ENCODE measurements around the gene TTC28. TPM values are rescaled to one million over a fixed set of nuclear protein-coding genes. Genes with fewer than 3 reads are reported as not detected.

The TTC28 gene
- total RNA-seq, 1 experiment from 2014 or later: 11.2 TPM

DNA sequence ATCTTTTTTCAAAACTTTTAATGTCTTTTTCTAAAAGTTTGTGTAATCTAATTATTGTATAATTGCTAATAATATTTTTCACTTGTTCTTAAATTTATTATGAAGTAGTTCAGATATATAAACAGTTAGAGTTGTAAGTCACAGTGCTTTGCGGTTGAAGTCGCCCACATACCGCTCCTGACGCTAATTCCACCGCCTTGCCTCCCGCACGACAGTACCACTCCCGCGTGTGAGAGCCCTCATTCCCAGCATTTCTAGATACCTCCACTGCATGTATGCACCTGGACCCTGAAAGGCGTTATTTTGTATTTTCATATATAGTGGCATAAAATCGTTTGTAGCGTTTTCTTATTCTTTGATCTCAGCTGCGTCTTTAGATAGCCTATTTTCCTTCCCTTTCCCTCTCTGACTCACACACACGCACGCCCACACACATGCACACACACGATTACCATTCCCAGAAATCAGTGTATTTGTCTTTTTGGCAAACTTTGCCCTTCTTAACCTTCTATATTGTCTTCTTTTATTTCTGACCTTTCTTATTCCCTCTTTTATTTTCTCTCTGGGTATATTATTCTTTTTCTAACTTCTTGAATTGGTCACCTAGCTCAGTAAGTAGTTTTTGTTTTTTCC, 704.1 kb downstream of the TTC28 start:
- Histone ChIP-seq H3K9me2 (replicated peaks; ENCODE audit: insufficient read depth, low read length) (no peaks in the 10 kb centered on the region), H3K9me3 (ENCODE audit: low read length) (no peaks in the 10 kb centered on the region), H3K9ac (ENCODE audit: low read length) (no peak overlapping the region), H3K27me3 (ENCODE audit: low read length) (no peaks in the 10 kb centered on the region), H3K4me1 (ENCODE audit: low read length) (no peaks in the 10 kb centered on the region), H4K20me1 (ENCODE audit: insufficient read depth, low read depth, low read length) (no peaks in the 10 kb centered on the region), H3K79me2 (ENCODE audit: low read length) (no peaks in the 10 kb centered on the region), H2AFZ (ENCODE audit: low read length) (no peak overlapping the region), H3K4me2 (ENCODE audit: low read depth, low read length, poor library complexity, severe bottlenecking) (no peak overlapping the region), H3K4me3 (ENCODE audit: low read length) (no peak overlapping the region), H3K36me3 (ENCODE audit: insufficient read depth, low read length) (no peaks in the 10 kb centered on the region), H3K27ac (ENCODE audit: low read length) (no peak overlapping the region)
- no peak for DNase-seq

DNA sequence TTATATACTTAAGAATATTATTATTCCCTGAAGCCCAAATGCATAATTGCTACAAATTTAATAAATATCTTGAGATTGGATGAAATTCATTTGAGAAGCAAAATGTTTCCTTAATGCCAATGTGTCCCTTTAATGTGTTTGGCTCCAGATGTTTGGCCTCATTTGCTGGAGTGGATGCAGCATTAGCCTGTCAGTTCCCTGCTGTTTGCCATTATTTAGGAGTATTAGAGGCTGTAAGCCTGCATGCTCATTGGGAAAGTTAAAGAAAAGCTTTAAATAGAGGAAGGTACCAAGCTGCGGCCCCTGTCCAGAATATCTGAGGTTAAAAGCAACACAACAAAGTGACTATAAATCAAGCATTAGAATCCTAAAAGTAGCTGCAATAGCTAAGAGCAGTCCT, 705.8 kb downstream of the TTC28 start:
- Histone ChIP-seq H3K9me3 (ENCODE audit: low read length) (no peaks in the 10 kb centered on the region), H3K27ac (ENCODE audit: low read length) (no peak overlapping the region), H3K79me2 (ENCODE audit: low read length) (no peaks in the 10 kb centered on the region), H3K4me1 (ENCODE audit: low read length) (no peaks in the 10 kb centered on the region), H3K36me3 (ENCODE audit: insufficient read depth, low read length) (no peaks in the 10 kb centered on the region), H4K20me1 (ENCODE audit: insufficient read depth, low read depth, low read length) (no peaks in the 10 kb centered on the region), H3K27me3 (ENCODE audit: low read length) (no peaks in the 10 kb centered on the region), H2AFZ (ENCODE audit: low read length) (no peak overlapping the region), H3K4me3 (ENCODE audit: low read length) (no peak overlapping the region), H3K4me2 (ENCODE audit: low read depth, low read length, poor library complexity, severe bottlenecking) (no peak overlapping the region), H3K9ac (ENCODE audit: low read length) (no peak overlapping the region), H3K9me2 (replicated peaks; ENCODE audit: insufficient read depth, low read length) (no peaks in the 10 kb centered on the region)
- no peak for DNase-seq

DNA sequence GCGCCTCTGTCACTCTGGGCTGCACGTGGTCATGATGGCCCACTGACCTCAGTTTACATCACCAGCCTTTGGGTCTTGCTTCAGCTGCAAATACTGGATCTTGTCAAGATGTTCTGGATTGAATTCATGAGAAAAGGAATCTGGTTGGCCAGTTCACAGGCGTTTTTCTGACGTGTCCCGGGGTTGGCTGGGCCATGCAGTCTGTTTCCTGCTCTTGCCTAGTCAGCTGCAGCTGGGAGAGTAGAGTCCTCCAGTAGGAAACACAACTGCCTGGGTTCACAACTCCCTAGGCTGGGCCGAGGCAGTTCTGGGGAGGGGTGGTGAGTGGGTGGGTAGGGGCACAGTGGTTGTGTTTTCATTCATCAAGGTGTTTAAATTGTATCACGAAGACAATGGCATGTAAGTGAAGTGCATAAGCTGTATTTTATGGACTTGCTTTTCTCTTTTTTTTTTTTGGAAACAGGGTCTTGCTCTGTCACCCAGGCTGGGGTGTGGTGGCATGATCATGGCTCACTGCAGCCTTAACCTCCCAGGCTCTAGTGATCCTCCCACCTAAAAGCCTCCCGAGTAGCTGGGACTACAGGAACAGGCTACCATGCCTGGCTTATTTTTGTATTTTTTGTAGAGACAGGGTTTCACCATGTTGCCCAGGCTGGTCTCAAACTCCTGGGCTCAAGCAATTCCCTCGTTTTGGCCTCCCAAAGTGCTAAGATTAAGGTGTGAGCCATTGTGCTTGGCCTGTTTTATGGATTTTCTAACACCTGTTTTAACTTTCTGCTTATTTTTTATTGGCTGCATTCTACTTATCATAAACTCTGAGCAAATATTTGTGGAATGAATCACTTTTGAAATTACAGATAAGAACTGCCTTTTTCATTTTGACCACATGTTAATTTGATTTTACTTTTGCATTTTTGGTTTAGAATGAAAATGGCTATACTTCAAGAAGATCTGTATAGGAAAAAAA, 706.6 kb downstream of the TTC28 start:
- Histone ChIP-seq H3K79me2 (ENCODE audit: low read length) (no peaks in the 10 kb centered on the region), H3K9me3 (ENCODE audit: low read length) (no peaks in the 10 kb centered on the region), H3K27me3 (ENCODE audit: low read length) (no peaks in the 10 kb centered on the region), H3K9me2 (replicated peaks; ENCODE audit: insufficient read depth, low read length) (no peaks in the 10 kb centered on the region), H3K4me2 (ENCODE audit: low read depth, low read length, poor library complexity, severe bottlenecking) (no peak overlapping the region), H3K4me1 (ENCODE audit: low read length) (no peaks in the 10 kb centered on the region), H3K9ac (ENCODE audit: low read length) (no peak overlapping the region), H4K20me1 (ENCODE audit: insufficient read depth, low read depth, low read length) (no peaks in the 10 kb centered on the region), H2AFZ (ENCODE audit: low read length) (no peak overlapping the region), H3K27ac (ENCODE audit: low read length) (no peak overlapping the region), H3K4me3 (ENCODE audit: low read length) (no peak overlapping the region), H3K36me3 (ENCODE audit: insufficient read depth, low read length) (no peaks in the 10 kb centered on the region)
- no peak for DNase-seq

DNA sequence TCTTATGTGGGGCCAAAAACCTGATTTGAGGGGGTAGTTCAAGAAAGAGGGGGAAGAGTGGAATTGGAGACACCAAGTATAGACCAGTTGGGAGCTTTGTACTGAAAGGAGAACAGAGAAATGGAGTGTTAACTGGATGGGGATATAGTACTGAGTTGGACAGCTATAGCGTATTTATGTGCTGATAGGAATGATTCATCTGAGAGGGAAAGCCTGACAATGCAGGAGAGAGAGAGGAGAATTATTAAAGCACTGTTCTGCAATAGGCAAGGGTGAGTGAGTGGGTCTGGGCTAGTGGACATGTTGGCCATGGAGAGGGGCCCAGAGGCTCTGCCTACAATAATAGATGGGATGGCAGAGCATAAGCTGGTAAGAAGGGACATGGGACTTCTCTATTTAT, 707.7 kb downstream of the TTC28 start:
- H3K9me2 ChIP-seq (replicated peaks; ENCODE audit: insufficient read depth, low read length): no peaks in the 10 kb centered on the region
- H3K27ac ChIP-seq (ENCODE audit: low read length): no peak overlapping the region
- no peaks in the 10 kb centered on the region for H3K4me1 ChIP-seq (ENCODE audit: low read length)
- H3K36me3 ChIP-seq (ENCODE audit: insufficient read depth, low read length): no peaks in the 10 kb centered on the region
- H3K4me3 ChIP-seq (ENCODE audit: low read length): no peak overlapping the region
- no peak overlapping the region for H2AFZ ChIP-seq (ENCODE audit: low read length)
- no peaks in the 10 kb centered on the region for H4K20me1 ChIP-seq (ENCODE audit: insufficient read depth, low read depth, low read length)
- no peaks in the 10 kb centered on the region for H3K79me2 ChIP-seq (ENCODE audit: low read length)
- H3K9me3 ChIP-seq (ENCODE audit: low read length): no peaks in the 10 kb centered on the region
- no peak overlapping the region for H3K4me2 ChIP-seq (ENCODE audit: low read depth, low read length, poor library complexity, severe bottlenecking)
- no peak for DNase-seq
- H3K9ac ChIP-seq (ENCODE audit: low read length): no peak overlapping the region
- no peaks in the 10 kb centered on the region for H3K27me3 ChIP-seq (ENCODE audit: low read length)

DNA sequence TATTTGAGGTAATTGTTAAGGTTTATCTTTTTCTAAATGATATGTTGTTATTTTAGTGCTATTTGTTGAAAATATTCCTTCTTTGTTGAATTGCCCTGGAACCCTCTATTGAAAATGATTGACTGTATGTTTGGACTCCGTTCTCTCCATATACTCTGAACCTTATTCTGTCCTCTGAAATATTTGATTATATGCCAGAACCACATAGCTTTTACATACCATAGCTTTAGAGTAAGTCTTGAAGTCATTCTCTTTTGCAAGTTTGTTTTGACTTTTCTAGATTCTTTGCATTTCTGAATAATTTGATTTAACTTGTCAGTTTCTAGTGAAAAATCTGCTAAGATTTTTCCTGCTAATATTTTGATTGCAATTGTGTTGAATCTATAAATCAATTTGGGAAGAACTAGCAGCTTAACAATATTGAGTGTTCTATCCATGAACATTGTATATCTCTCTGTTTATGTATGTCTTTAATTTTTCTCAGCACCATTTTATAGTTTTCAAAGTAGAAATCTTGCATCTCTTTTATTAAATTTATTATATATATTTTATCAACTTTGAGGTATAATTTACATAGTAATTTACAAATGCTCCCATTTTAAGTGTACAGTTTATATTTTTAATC, 708.9 kb downstream of the TTC28 start:
- Histone ChIP-seq H4K20me1 (ENCODE audit: insufficient read depth, low read depth, low read length) (no peaks in the 10 kb centered on the region), H3K27me3 (ENCODE audit: low read length) (no peaks in the 10 kb centered on the region), H3K4me1 (ENCODE audit: low read length) (no peaks in the 10 kb centered on the region), H3K9me3 (ENCODE audit: low read length) (no peaks in the 10 kb centered on the region), H3K36me3 (ENCODE audit: insufficient read depth, low read length) (no peaks in the 10 kb centered on the region), H3K27ac (ENCODE audit: low read length) (no peak overlapping the region), H3K4me3 (ENCODE audit: low read length) (no peak overlapping the region), H3K9me2 (replicated peaks; ENCODE audit: insufficient read depth, low read length) (no peaks in the 10 kb centered on the region), H3K9ac (ENCODE audit: low read length) (no peak overlapping the region), H3K4me2 (ENCODE audit: low read depth, low read length, poor library complexity, severe bottlenecking) (no peak overlapping the region), H3K79me2 (ENCODE audit: low read length) (no peaks in the 10 kb centered on the region), H2AFZ (ENCODE audit: low read length) (no peak overlapping the region)
- no peak for DNase-seq

DNA sequence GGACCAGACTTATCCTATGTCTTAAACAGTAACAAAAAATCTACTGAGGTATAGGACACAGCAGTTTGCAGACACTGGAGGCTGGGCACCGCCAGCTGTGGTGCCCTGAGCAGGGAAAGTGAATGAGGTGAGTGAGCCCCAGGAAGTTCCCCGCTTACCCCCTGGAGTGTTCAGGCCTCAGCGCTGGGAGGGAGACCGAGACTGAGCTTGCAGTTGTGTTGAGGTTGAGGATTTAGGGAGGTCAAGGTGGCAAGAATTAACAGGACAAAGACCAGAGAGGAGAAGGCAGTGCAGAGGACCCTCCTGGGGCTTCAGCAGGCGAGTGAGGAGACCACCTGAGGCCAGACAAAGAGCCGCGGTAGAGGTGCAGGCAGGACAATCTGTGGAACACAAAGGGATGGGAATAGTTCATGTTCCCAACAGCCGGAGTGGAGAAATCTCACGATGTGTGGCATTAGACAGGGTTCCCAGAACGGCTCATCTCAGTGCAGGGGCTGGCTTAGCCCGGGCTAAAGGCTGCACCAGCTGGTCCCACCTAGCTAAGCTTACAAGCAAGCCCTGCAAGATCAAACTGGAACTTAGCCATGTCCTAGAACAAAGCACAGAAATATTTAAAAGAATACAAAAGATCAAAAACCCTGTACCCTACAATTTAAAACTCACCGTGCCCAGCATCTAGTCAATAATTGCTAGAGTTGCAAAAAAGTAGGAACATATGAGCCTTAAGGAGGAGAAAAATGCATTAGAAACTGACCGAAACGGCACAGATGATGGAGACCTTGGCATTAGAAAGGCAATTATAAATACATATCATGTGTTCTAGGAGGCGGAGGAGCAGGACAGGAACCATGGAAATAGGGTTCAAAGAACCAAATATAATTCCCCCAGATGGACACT, 713.2 kb downstream of the TTC28 start:
- no peak for DNase-seq
- Histone ChIP-seq H3K4me1 (ENCODE audit: low read length) (no peaks in the 10 kb centered on the region), H3K9ac (ENCODE audit: low read length) (no peak overlapping the region), H3K4me2 (ENCODE audit: low read depth, low read length, poor library complexity, severe bottlenecking) (no peak overlapping the region), H2AFZ (ENCODE audit: low read length) (no peak overlapping the region), H3K79me2 (ENCODE audit: low read length) (no peaks in the 10 kb centered on the region), H3K36me3 (ENCODE audit: insufficient read depth, low read length) (no peaks in the 10 kb centered on the region), H3K9me2 (replicated peaks; ENCODE audit: insufficient read depth, low read length) (no peaks in the 10 kb centered on the region), H3K4me3 (ENCODE audit: low read length) (no peak overlapping the region), H3K27me3 (ENCODE audit: low read length) (no peaks in the 10 kb centered on the region), H3K27ac (ENCODE audit: low read length) (no peak overlapping the region), H3K9me3 (ENCODE audit: low read length) (no peaks in the 10 kb centered on the region), H4K20me1 (ENCODE audit: insufficient read depth, low read depth, low read length) (no peaks in the 10 kb centered on the region)

DNA sequence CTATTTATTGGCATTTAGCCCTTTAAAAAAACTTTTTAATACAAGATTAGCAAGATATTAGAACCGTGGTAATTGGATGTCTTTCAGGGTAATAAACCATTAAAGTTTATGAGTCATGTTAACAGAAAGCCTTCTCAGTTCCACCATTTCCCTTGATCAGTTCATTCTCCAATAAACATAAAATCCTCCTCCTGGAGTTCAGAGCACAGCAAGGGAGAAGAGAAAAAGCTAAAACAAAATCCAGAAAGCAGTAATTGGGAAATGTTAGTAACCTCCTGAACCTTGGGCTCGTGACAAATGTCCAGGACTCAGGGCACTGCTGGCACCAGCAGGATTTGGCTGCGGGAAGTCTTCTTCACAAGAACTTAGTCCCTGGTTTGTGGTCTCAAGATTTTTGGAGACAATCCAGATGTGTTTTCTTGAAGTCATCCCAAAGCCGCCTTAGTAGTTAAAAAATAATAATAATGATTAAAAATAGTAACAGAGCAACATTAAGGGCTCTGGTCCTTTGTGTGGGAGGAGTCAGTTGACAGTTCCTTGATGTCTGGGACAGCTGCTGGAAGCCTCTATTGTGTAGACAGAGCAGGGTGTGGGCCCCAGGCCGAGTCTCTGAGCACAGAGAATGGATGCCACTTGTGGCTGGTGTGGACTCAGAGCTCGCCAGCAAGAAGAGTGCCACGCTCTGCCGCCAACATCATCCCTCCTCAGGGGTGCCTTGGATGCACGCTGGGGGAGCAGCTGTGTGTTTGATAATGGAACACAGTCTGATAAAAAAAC, 717.2 kb downstream of the TTC28 start:
- Histone ChIP-seq H3K4me3 (ENCODE audit: low read length) (no peak overlapping the region), H3K9me2 (replicated peaks; ENCODE audit: insufficient read depth, low read length) (no peaks in the 10 kb centered on the region), H3K79me2 (ENCODE audit: low read length) (no peaks in the 10 kb centered on the region), H3K27ac (ENCODE audit: low read length) (no peak overlapping the region), H3K9ac (ENCODE audit: low read length) (no peak overlapping the region), H3K9me3 (ENCODE audit: low read length) (no peaks in the 10 kb centered on the region), H3K36me3 (ENCODE audit: insufficient read depth, low read length) (no peaks in the 10 kb centered on the region), H2AFZ (ENCODE audit: low read length) (no peak overlapping the region), H4K20me1 (ENCODE audit: insufficient read depth, low read depth, low read length) (no peaks in the 10 kb centered on the region), H3K4me2 (ENCODE audit: low read depth, low read length, poor library complexity, severe bottlenecking) (no peak overlapping the region), H3K27me3 (ENCODE audit: low read length) (no peaks in the 10 kb centered on the region), H3K4me1 (ENCODE audit: low read length) (no peaks in the 10 kb centered on the region)
- no peak for DNase-seq
